ENCODE measurements around the gene PROC.
"Not testable (repeated sequence)": the region's sequence is repeated elsewhere in the genome, so short reads cannot be mapped to it uniquely, and the experiment has no call there.

Gene PROC

DNA sequence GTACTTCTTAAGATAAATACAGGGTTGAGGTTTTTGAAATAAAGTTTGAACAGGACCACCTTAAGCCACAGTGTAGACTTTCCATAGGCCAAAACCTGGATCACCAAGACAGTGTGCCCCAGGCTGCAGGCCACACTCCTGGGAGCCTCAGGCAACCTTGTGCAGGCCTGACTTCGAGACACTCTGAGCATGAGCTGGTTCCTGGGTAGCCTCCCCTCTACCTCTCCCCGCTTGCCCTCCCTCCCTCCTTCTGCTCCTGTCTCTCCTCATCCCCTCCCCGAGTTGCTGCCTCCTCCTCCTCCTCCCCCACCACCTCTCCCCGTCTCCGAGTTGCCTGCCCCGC lies 10.6 kb upstream of the PROC start:
- Histone ChIP-seq H2AFZ (ENCODE audit: low read length, unreplicated experiment) (no peak overlapping the region), H3K79me2 (ENCODE audit: control insufficient read depth, insufficient read depth, low read length, unreplicated experiment) (no peaks in the 10 kb centered on the region), H3K27me3 (ENCODE audit: insufficient read depth, low read length) (no peaks in the 10 kb centered on the region), H3K36me3 (ENCODE audit: insufficient read depth, low read length) (no peaks in the 10 kb centered on the region; the same call in 1 of the 2 replicates), H3K27ac (ENCODE audit: low read depth, low read length) (peak overlapping the region; percentile 27; the same call in 1 of the 2 replicates), H3K4me3 (ENCODE audit: low read depth, low read length) (no peak overlapping the region), H3K4me1 (ENCODE audit: control insufficient read depth, insufficient read depth, low read length, unreplicated experiment) (peaks cover 35% of the 10 kb centered on the region)

- Histone ChIP-seq H3K36me3 (ENCODE audit: insufficient read depth, low read length) (peaks cover 2% of the 10 kb centered on the region; the same call in 1 of the 2 replicates), H3K4me1 (ENCODE audit: control insufficient read depth, insufficient read depth, low read length, unreplicated experiment) (peaks cover 36% of the 10 kb centered on the region), H3K27ac (ENCODE audit: low read depth, low read length) (peak overlapping the region; percentile 64), H3K79me2 (ENCODE audit: control insufficient read depth, insufficient read depth, low read length, unreplicated experiment) (no peaks in the 10 kb centered on the region), H3K4me3 (ENCODE audit: low read depth, low read length) (peak overlapping the region; percentile 68), H3K27me3 (ENCODE audit: insufficient read depth, low read length) (no peaks in the 10 kb centered on the region), H2AFZ (ENCODE audit: low read length, unreplicated experiment) (peak overlapping the region; percentile 42)
These were observed 10.0 kb upstream of the PROC start for GRCh38 chr2:127408004-127408806.

DNA sequence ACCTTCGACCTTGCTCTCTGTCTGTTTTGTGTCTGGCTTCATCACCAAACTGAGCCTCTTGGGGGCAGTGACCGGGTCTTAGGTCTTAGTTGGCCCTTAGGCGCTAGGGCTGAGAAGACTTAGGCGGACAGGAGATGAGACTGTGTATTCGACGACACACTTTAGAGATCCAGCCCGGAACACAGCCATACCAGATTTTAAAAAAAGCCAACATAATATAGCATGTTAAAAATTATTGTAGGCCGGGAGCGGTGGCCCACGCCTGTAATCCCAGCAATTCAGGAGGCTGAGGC lies 9.5 kb upstream of the PROC start:
- Histone ChIP-seq H3K36me3 (ENCODE audit: insufficient read depth, low read length) (peaks cover 3% of the 10 kb centered on the region; the same call in 1 of the 2 replicates), H3K79me2 (ENCODE audit: control insufficient read depth, insufficient read depth, low read length, unreplicated experiment) (no peaks in the 10 kb centered on the region), H3K4me3 (ENCODE audit: low read depth, low read length) (0 out of 2 replicates have a peak overlapping the region, but pooled peaks have one; percentile 68), H3K27ac (ENCODE audit: low read depth, low read length) (peak overlapping the region; percentile 64; the same call in 1 of the 2 replicates), H3K27me3 (ENCODE audit: insufficient read depth, low read length) (no peaks in the 10 kb centered on the region), H3K4me1 (ENCODE audit: control insufficient read depth, insufficient read depth, low read length, unreplicated experiment) (peaks cover 41% of the 10 kb centered on the region), H2AFZ (ENCODE audit: low read length, unreplicated experiment) (peak overlapping the region; percentile 42)

DNA sequence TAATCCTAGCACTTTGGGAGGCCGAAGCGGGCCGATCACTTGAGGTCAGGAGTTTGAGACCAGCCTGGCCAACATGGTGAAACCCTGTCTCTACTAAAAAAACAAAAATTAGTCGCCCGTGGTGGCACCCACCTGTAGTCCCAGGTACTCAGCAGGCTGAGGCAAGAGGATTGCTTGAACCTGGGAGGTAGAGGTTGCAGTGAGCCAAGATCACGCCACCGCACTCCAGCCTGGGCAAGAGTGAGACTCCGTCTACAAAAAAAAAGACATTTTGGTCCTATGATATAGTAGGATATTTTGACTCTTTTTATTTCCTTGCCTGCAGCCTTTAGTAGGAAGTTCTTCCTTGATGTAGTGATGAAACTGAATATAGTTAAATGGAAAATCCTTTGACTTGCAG lies 8.5 kb upstream of the PROC start:
- not testable (repeated sequence) for H3K79me2 ChIP-seq (ENCODE audit: control insufficient read depth, insufficient read depth, low read length, unreplicated experiment); H3K27me3 ChIP-seq (ENCODE audit: insufficient read depth, low read length); H2AFZ ChIP-seq (ENCODE audit: low read length, unreplicated experiment); H3K4me3 ChIP-seq (ENCODE audit: low read depth, low read length); H3K36me3 ChIP-seq (ENCODE audit: insufficient read depth, low read length)
- H3K4me1 ChIP-seq (ENCODE audit: control insufficient read depth, insufficient read depth, low read length, unreplicated experiment), result peaks cover 51% of the 10 kb centered on the region
- H3K27ac ChIP-seq (ENCODE audit: low read depth, low read length), result peak overlapping the region; percentile 94; the same call in 1 of the 2 replicates

DNA sequence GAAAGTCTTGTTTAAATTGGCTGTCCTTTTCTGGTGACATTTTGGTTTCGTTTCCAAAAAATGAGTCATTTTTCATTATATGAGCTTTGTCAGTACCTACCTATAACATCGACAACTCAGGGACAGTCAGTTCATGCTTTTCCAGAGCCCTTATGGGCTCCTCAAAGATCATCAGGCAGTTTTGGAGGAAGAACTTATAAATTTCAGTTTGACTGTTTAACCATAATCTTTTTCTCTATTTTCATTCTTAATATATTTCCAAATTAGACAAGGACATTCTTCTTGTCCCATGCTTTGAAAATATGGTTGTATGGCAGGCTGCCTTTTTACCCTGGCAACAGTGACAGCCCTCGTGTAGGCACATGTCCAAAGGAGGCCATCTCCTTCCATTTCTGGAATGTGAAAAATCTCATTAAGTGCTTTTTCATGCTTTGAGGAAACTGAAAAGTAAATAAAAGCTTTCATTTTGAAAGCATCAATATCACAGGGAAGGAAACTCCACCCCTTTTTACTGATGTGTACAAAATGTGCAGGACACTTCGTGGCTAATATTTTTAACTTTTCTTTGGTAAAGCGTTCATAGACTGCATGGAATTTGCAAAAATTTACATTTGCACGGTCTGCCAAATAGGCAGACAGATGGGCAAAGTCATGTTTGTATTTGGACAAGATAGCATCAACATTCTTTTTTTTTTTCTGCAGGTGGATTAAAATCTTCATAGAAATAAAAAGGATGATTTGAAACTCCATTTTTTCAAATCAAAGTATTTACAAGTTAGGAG lies 7.2 kb upstream of the PROC start:
- peak overlapping the region; percentile 94 for H3K27ac ChIP-seq (ENCODE audit: low read depth, low read length)
- peaks cover 57% of the 10 kb centered on the region for H3K4me1 ChIP-seq (ENCODE audit: control insufficient read depth, insufficient read depth, low read length, unreplicated experiment)
- peak overlapping the region; percentile 72 for H2AFZ ChIP-seq (ENCODE audit: low read length, unreplicated experiment)
- no peaks in the 10 kb centered on the region for H3K79me2 ChIP-seq (ENCODE audit: control insufficient read depth, insufficient read depth, low read length, unreplicated experiment)
- peaks cover 3% of the 10 kb centered on the region; the same call in 1 of the 2 replicates for H3K36me3 ChIP-seq (ENCODE audit: insufficient read depth, low read length)
- peak overlapping the region; percentile 44 for H3K4me3 ChIP-seq (ENCODE audit: low read depth, low read length)
- no peaks in the 10 kb centered on the region for H3K27me3 ChIP-seq (ENCODE audit: insufficient read depth, low read length)

DNA sequence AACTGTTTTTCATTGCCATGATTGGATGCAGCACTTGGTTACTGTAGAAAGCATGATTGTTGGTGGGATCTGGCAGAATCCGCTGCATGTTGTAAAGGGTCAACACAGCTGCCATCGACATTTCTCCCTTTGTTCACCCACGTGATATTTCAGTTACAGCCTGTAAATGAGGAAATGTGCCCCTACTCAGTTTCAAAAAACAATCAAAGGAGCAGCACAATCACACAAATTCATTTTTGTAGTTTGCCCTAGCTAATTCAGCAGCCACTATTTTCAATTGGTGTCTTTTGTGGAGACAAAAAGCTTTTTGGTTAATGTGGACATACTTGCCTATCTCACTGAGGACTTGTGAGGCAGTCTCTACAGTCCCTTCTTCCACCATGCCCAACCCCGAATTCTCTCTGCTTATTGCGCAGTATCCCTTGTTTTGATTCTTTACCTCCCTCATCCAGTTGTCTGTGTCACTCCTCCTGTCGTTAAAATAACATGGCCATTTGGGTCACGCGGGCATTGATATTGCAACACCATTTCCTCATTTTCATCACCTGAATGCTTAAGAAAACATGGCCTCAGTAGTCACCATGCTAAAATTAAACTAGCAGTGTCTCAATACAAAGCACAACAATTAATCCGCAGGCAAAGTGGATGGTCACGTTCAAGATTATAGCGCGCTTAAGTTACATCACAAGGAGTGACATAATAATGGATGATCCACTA lies 6.4 kb upstream of the PROC start:
- peak overlapping the region; percentile 94 for H3K27ac ChIP-seq (ENCODE audit: low read depth, low read length)
- H3K4me1 ChIP-seq (ENCODE audit: control insufficient read depth, insufficient read depth, low read length, unreplicated experiment), result peaks cover 57% of the 10 kb centered on the region
- H3K36me3 ChIP-seq (ENCODE audit: insufficient read depth, low read length), result peaks cover 3% of the 10 kb centered on the region; the same call in 1 of the 2 replicates
- peak overlapping the region; percentile 10 for H2AFZ ChIP-seq (ENCODE audit: low read length, unreplicated experiment)
- peak overlapping the region; percentile 44 for H3K4me3 ChIP-seq (ENCODE audit: low read depth, low read length)
- H3K79me2 ChIP-seq (ENCODE audit: control insufficient read depth, insufficient read depth, low read length, unreplicated experiment), result no peaks in the 10 kb centered on the region
- no peaks in the 10 kb centered on the region for H3K27me3 ChIP-seq (ENCODE audit: insufficient read depth, low read length)

GRCh38 chr2:127413200-127413599 lies 5.0 kb upstream of the PROC start:
- peak overlapping the region; percentile 66 for H3K27ac ChIP-seq (ENCODE audit: low read depth, low read length)
- H3K4me3 ChIP-seq (ENCODE audit: low read depth, low read length), result no peak overlapping the region
- peaks cover 52% of the 10 kb centered on the region for H3K4me1 ChIP-seq (ENCODE audit: control insufficient read depth, insufficient read depth, low read length, unreplicated experiment)
- H3K36me3 ChIP-seq (ENCODE audit: insufficient read depth, low read length), result peaks cover 3% of the 10 kb centered on the region; the same call in 1 of the 2 replicates
- H3K27me3 ChIP-seq (ENCODE audit: insufficient read depth, low read length), result no peaks in the 10 kb centered on the region
- no peak overlapping the region for H2AFZ ChIP-seq (ENCODE audit: low read length, unreplicated experiment)
- H3K79me2 ChIP-seq (ENCODE audit: control insufficient read depth, insufficient read depth, low read length, unreplicated experiment), result no peaks in the 10 kb centered on the region

DNA sequence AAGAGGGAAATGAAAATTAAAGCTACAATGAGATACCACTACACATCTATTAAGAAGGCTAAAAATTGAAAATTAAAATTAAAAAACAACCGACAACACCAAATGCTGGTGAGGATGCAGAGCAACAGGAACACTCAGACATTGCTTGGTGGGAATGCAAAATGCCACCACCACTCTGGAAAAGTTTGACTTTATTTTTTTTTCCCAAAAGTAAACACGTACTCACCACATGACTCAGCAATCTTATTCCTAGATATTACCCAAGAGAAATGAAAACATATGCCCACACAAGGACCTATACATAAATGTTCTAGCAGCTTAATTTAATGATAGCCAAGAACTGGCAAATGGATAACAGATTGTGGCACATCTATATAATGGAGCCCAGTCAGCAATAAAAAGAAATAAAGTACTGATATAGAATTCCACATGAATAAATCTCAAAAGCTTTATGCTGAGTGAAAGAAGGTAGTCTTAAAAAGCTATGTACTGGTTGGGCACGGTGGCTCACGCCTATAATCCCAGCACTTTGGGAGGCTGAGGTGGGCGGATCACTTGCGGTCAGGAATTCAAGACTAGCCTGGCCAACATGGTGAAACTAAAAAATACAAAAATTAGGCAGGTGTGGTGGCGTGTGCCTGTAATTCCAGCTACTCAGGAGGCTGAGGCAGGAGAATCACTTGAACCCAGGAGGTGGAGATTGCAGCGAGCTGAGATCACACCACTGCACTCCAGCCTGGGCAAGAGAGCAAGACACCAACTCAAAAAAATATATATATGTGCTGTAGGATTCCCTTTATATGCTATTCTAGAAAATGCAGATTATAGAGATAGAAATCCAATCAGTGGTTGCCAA lies 4.2 kb upstream of the PROC start:
- H3K36me3 ChIP-seq (ENCODE audit: insufficient read depth, low read length), result peaks cover 3% of the 10 kb centered on the region; the same call in 1 of the 2 replicates
- no peaks in the 10 kb centered on the region for H3K27me3 ChIP-seq (ENCODE audit: insufficient read depth, low read length)
- no peak overlapping the region for H3K4me3 ChIP-seq (ENCODE audit: low read depth, low read length)
- peak overlapping the region; percentile 66 for H3K27ac ChIP-seq (ENCODE audit: low read depth, low read length)
- no peak overlapping the region for H2AFZ ChIP-seq (ENCODE audit: low read length, unreplicated experiment)
- H3K79me2 ChIP-seq (ENCODE audit: control insufficient read depth, insufficient read depth, low read length, unreplicated experiment), result no peaks in the 10 kb centered on the region
- H3K4me1 ChIP-seq (ENCODE audit: control insufficient read depth, insufficient read depth, low read length, unreplicated experiment), result peaks cover 44% of the 10 kb centered on the region

DNA sequence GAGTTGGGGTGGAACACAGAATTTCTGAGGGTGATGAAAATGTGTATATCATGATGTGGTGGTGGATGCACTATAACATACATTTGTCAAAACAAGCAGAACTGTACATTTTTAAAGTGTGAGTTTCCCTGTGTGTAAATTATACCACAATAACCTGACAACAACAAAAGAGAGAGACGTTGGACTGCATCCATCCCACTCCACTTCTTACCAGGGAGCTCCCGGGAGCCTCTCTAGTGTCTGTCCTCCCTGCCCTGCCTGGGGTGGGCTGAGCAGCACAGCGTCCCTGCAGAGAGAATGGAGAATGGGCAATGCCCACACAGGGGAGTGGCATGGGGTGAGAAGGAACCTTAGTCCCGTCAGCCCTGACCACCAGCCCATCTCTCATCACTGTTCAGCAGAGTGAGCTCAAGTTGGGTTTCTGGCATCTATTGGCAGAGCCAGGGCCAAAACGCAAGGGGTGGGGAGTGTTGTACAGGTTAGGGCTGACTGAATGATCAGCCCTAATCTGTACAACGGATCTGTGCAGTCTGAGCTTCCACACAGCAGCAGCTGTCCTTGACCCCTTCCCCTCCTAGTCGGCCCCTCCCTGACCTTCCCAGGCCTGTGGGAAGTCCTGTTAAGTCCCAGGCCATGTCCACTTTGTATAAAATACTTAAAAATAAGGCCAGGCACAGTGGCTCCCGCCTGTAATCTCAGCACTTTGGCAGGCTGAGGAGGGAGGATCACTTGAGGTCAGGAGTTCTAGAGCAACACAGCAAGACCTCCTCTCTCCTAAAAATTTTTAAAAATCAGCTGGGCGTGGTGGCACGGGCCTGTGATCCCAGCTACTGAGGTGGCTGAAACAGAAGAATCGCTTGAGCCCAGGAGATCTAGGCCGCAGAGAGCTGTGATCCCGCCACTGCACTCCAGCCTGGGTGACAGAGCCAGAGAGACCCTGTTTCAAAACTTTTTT lies 3.3 kb upstream of the PROC start:
- peaks cover 3% of the 10 kb centered on the region; the same call in 1 of the 2 replicates for H3K36me3 ChIP-seq (ENCODE audit: insufficient read depth, low read length)
- no peak overlapping the region for H2AFZ ChIP-seq (ENCODE audit: low read length, unreplicated experiment)
- peak overlapping the region; percentile 66 for H3K27ac ChIP-seq (ENCODE audit: low read depth, low read length)
- no peaks in the 10 kb centered on the region for H3K79me2 ChIP-seq (ENCODE audit: control insufficient read depth, insufficient read depth, low read length, unreplicated experiment)
- H3K4me3 ChIP-seq (ENCODE audit: low read depth, low read length), result no peak overlapping the region
- H3K27me3 ChIP-seq (ENCODE audit: insufficient read depth, low read length), result no peaks in the 10 kb centered on the region
- H3K4me1 ChIP-seq (ENCODE audit: control insufficient read depth, insufficient read depth, low read length, unreplicated experiment), result peaks cover 43% of the 10 kb centered on the region
